ENCODE results near the gene AP1G1. TPM values are rescaled to one million over a fixed set of nuclear protein-coding genes. Genes with fewer than 3 reads are reported as not detected.

Gene AP1G1
- total RNA-seq, 2 experiments from 2014 or later = 57.9 to 89.7 TPM

DNA sequence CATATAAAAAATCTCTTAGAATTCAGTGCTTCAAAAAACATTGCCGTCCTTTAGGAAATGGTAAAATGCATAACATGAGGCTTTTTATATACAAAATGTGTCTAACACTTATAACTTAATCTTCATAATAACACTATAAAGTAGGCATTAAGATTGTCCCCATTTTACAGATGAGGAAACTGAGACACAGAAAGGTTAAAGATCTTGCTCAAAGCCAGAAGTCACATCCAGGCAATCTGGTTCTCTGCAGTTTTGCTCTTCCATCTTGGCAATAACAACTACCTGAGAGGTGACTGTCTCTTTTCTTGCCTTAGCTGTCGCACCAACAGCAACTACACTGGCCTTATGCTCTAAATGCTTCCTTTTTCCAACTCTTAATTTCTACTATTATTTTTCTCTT, 24.5 kb downstream of the AP1G1 start:
- peaks cover 78% of the 10 kb centered on the region for H3K36me3 ChIP-seq (ENCODE audit: insufficient read depth, low read length)
- no peak for TF ChIP-seq EZH2phosphoT487 (IDR thresholded peaks at IDR 0.05; ENCODE audit: borderline replicate concordance, low read depth, low read length)
- TF ChIP-seq, protein P1, sequence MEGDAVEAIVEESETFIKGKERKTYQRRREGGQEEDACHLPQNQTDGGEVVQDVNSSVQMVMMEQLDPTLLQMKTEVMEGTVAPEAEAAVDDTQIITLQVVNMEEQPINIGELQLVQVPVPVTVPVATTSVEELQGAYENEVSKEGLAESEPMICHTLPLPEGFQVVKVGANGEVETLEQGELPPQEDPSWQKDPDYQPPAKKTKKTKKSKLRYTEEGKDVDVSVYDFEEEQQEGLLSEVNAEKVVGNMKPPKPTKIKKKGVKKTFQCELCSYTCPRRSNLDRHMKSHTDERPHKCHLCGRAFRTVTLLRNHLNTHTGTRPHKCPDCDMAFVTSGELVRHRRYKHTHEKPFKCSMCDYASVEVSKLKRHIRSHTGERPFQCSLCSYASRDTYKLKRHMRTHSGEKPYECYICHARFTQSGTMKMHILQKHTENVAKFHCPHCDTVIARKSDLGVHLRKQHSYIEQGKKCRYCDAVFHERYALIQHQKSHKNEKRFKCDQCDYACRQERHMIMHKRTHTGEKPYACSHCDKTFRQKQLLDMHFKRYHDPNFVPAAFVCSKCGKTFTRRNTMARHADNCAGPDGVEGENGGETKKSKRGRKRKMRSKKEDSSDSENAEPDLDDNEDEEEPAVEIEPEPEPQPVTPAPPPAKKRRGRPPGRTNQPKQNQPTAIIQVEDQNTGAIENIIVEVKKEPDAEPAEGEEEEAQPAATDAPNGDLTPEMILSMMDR (conservative IDR thresholded peaks at IDR 0.05; ENCODE audit: low read length) = no peak
- no peaks in the 10 kb centered on the region for H4K20me1 ChIP-seq (ENCODE audit: insufficient read depth, low read length)
- H3K9me3 ChIP-seq (ENCODE audit: low read length) = no peaks in the 10 kb centered on the region
- POLR2A ChIA-PET = interaction anchor here (1.0 to 1.2 kb wide), 2 partner anchors 8 to 11 kb away, joined by 4 read pairs; no protein-coding TSS in a partner anchor
- no peak overlapping the region for H2AFZ ChIP-seq (ENCODE audit: low read length)
- H3K79me2 ChIP-seq (ENCODE audit: insufficient read depth, low read depth, low read length) = peaks cover 52% of the 10 kb centered on the region
- no peak overlapping the region for H3K4me2 ChIP-seq (ENCODE audit: low read length)
- no peak overlapping the region for H3K4me3 ChIP-seq (ENCODE audit: low read depth, low read length, poor library complexity, severe bottlenecking)
- H3K27ac ChIP-seq (ENCODE audit: low read depth, low read length, poor library complexity, severe bottlenecking) = no peak overlapping the region
- no peaks in the 10 kb centered on the region for H3K4me1 ChIP-seq (ENCODE audit: insufficient read depth, low read length, poor library complexity, severe bottlenecking)
- no peaks in the 10 kb centered on the region for H3K9me2 ChIP-seq (ENCODE audit: insufficient read depth, low read length)
- no peak for DNase-seq (ENCODE audit: low spot score)
- CTCF ChIA-PET (ENCODE audit: unreplicated experiment) = no interaction called here
- intact Hi-C loops (cut with micrococcal nuclease; ENCODE audit: unreplicated experiment) = no loop called here
- no TSS peak for BruUV-seq (replicated peaks)

DNA sequence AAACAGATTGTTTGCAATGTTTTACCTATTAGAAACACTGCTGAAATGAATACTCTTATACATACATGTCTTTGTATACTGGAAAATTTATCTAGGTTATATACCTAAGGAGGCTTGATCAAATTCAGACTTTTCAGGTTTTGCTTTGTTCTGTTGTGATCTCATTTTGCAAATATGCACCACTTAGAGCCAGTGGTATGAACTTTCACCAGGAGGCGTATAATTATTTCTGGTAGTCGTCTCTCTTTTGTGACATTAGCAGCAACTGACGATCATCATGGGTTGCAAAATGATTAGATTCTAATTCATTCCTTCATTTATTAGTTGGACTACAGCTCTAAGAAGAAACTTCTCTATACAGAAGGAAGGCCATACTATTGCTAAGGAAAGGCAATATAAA, 26.9 kb downstream of the AP1G1 start:
- no peak for DNase-seq (ENCODE audit: low spot score)
- no peaks in the 10 kb centered on the region for H3K4me1 ChIP-seq (ENCODE audit: insufficient read depth, low read length, poor library complexity, severe bottlenecking)
- intact Hi-C loops (cut with micrococcal nuclease; ENCODE audit: unreplicated experiment) = no loop called here
- ChIA-PET CTCF (ENCODE audit: unreplicated experiment) (no interaction called here), POLR2A (interaction anchor here (2.7 kb wide), 1 partner anchor 8 kb away, joined by 9 read pairs; no protein-coding TSS in a partner anchor)
- no peaks in the 10 kb centered on the region for H4K20me1 ChIP-seq (ENCODE audit: insufficient read depth, low read length)
- TF ChIP-seq EZH2phosphoT487 (IDR thresholded peaks at IDR 0.05; ENCODE audit: borderline replicate concordance, low read depth, low read length) = no peak
- TF ChIP-seq, protein P1 (conservative IDR thresholded peaks at IDR 0.05; ENCODE audit: low read length) = no peak
- H3K27ac ChIP-seq (ENCODE audit: low read depth, low read length, poor library complexity, severe bottlenecking) = no peak overlapping the region
- no peak overlapping the region for H3K4me2 ChIP-seq (ENCODE audit: low read length)
- BruUV-seq (replicated peaks) = no TSS peak
- no peaks in the 10 kb centered on the region for H3K9me3 ChIP-seq (ENCODE audit: low read length)
- no peaks in the 10 kb centered on the region for H3K9me2 ChIP-seq (ENCODE audit: insufficient read depth, low read length)
- no peak overlapping the region for H3K4me3 ChIP-seq (ENCODE audit: low read depth, low read length, poor library complexity, severe bottlenecking)
- peaks cover 75% of the 10 kb centered on the region for H3K36me3 ChIP-seq (ENCODE audit: insufficient read depth, low read length)
- H2AFZ ChIP-seq (ENCODE audit: low read length) = no peak overlapping the region
- peaks cover 40% of the 10 kb centered on the region for H3K79me2 ChIP-seq (ENCODE audit: insufficient read depth, low read depth, low read length)

DNA sequence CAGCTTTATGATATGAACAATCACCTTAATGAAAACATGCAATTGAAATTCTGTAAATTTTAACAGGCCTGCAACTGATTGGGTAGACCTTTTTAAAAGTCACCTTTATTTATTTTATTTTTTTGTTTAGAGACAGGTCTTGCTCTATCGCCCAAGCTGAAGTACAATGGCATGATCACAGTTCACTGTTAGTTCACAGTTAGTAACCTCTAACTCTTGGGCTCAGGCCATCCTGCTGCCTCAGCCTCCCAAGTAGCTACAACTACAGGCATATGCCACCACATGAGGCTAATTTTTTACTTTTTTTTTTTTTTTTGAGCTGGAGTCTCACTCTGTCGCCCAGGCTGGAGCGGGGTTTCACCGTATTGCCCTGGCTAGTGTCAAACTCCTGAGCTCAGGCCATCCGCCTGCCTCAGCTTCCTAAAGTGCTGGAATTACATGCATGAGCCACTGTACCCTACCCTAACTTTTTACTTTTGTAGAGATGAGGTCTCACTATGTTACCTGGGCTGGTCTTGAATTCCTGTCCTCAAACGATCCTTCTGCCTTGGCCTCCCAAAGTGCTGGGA, 28.0 kb downstream of the AP1G1 start:
- peaks cover 75% of the 10 kb centered on the region for H3K36me3 ChIP-seq (ENCODE audit: insufficient read depth, low read length)
- H3K27ac ChIP-seq (ENCODE audit: low read depth, low read length, poor library complexity, severe bottlenecking) = no peak overlapping the region
- TF ChIP-seq, protein P1 (conservative IDR thresholded peaks at IDR 0.05; ENCODE audit: low read length) = no peak
- TF ChIP-seq EZH2phosphoT487 (IDR thresholded peaks at IDR 0.05; ENCODE audit: borderline replicate concordance, low read depth, low read length) = no peak
- no peaks in the 10 kb centered on the region for H3K9me2 ChIP-seq (ENCODE audit: insufficient read depth, low read length)
- intact Hi-C loops (cut with micrococcal nuclease; ENCODE audit: unreplicated experiment) = no loop called here
- ChIA-PET POLR2A (interaction anchor here (0.6 to 2.7 kb wide), 3 partner anchors 9 to 21 kb away, joined by 3 to 9 read pairs (median 3); no protein-coding TSS in a partner anchor), CTCF (ENCODE audit: unreplicated experiment) (interaction anchor here (0.6 kb wide), 1 partner anchor 104 kb away, joined by 3 read pairs; no protein-coding TSS in a partner anchor)
- no peaks in the 10 kb centered on the region for H3K9me3 ChIP-seq (ENCODE audit: low read length)
- no peak overlapping the region for H3K4me3 ChIP-seq (ENCODE audit: low read depth, low read length, poor library complexity, severe bottlenecking)
- H3K4me1 ChIP-seq (ENCODE audit: insufficient read depth, low read length, poor library complexity, severe bottlenecking) = peaks cover 10% of the 10 kb centered on the region
- H4K20me1 ChIP-seq (ENCODE audit: insufficient read depth, low read length) = no peaks in the 10 kb centered on the region
- no peak overlapping the region for H2AFZ ChIP-seq (ENCODE audit: low read length)
- no peak overlapping the region for H3K4me2 ChIP-seq (ENCODE audit: low read length)
- BruUV-seq (replicated peaks) = no TSS peak
- no peak for DNase-seq (ENCODE audit: low spot score)
- peaks cover 40% of the 10 kb centered on the region for H3K79me2 ChIP-seq (ENCODE audit: insufficient read depth, low read depth, low read length)

Measured in OCI-LY7 (cell line).